C4-2B (cell line): Measurements from ENCODE around the gene REXO1.

Experiments
- H3K27ac ChIP-seq: fragments of 450-650 bp; 2 replicates; pipeline ENCODE4 v1.5.1; 2017
- CTCF ChIP-seq: fragments of 450-650 bp; conservative IDR thresholded peaks from 2 replicates; pipeline ENCODE4 v1.5.1; 2017; ENCODE audit warnings: mild to moderate bottlenecking
- ZFX ChIP-seq: fragments of 450-650 bp; IDR thresholded peaks from 2 replicates; pipeline ENCODE4 v1.6.1; 2017

REXO1 gene

DNA sequence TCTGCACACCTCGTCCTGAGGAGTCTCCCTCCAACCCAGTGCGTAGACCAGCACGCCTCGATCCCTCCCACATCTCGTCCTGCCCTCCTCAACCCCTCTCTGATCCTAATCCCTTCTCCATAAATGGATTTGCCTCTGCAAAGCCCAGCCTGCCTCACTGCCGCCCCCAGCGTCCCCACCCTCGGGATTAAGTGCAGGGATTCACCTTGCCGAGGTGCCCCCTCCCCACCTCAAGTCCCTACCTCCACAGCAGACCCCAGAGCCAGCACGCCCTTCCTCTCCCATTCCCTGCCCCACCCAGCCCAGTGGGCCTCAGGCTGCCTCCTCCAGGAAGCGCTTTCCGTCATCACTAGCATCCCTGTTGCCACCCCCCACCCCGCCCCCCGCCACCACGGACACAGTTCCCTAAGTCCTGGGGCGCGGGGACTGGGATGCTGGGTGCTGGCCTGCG, 11.1 kb upstream of the REXO1 start:
- TF ChIP-seq CTCF (no peak), ZFX (no peak)
- H3K27ac ChIP-seq = no peak overlapping the region

GRCh38 chr19:1858412-1859081, 10.3 kb upstream of the REXO1 start:
- H3K27ac ChIP-seq = peak overlapping the region; percentile 51

GRCh38 chr19:1857648-1858326, 9.5 kb upstream of the REXO1 start:
- peak overlapping the region; percentile 51 for H3K27ac ChIP-seq
- no peak for TF ChIP-seq CTCF
- no peak for TF ChIP-seq ZFX

More at GRCh38 chr19:1858412-1859081, 10.3 kb upstream of the REXO1 start:
- TF ChIP-seq ZFX (no peak), CTCF (no peak)

DNA sequence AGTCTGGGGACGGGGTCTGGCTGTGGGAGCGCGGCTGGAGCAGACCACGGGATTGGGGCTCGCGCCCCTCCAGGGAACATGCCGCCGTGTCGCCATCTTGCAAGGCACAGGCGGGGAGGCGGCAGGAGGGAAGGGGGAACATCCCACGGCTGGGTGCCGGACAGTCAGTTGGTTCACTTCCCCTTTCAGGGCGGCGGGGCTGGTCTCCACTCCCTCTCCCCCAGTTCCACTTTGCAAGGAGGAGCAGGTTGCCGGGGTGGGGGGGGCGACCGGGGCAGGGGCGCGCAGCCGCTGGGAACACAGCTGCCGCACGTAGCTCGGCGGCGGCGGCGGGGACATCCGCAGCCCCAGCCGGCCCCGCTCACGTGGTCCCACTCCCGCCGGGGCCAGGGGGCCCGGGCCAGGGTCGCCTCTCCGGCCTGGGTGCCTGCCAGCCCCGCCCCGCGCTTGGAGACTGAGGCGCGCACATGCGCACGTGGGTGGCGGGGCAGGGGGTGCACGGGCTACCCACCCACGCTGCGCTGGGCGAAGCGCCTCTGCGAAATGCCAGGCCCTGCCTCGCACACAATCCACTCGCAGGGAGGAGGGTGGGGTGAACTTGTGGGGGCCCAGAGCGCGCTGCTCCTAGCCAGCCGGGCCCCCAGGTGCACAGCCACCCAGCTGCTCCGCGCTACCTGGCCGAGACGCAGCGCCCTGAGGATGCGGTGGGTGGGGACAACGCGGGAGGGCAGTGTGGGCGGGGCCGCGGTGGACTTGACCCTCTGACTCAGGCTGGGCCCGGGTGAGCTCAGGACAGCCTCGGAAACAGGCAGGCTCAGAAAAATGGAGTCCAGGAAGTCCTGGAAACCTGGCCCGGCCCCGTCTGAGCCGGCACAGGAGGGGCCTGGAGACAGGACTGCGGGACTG, 8.7 kb upstream of the REXO1 start:
- no peak for TF ChIP-seq ZFX
- TF ChIP-seq CTCF = no peak
- H3K27ac ChIP-seq = peak overlapping the region; percentile 51

DNA sequence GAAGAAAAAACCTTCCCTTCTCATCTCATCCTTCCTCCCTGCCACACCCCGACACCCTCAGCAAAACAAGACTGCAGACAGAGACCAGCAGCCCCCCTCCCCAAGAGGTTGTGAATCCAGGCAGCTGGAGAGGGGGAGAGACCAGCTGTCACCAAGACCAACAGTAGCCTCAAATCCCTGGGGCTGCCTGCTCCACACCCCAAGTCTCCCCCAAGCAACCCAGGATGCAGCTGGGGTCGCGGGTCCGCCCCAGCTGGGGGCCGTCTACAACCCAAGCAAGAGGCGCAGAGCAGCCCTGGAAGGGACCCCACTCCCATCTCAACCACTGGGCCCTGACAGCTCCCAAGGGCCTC, 8.0 kb upstream of the REXO1 start:
- peak overlapping the region; percentile 51 for H3K27ac ChIP-seq
- TF ChIP-seq CTCF = no peak
- no peak for TF ChIP-seq ZFX

DNA sequence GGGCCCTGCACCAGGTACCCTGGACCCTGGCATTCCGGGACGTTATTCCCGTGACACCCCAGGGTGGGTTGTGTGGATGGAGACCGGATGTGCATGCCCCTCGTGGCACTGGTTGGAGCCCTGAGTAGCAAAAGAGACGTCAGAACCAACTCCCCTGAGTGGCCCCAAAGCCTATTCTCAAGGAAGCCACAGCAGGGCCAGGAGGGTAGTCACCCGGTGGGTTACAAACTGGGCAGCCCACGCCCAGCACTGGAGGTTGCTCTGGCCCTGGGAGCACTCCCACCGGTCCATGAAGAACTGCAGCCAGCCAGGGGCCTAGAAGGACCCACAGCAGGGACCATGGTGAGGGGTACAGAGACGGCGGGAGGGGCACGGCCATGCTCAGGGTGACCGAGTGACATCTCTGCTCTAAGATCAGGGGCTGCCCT, 7.6 kb upstream of the REXO1 start:
- TF ChIP-seq ZFX (no peak), CTCF (no peak)
- H3K27ac ChIP-seq = peak overlapping the region; percentile 51
